Fibroblast of lung (primary cell): ENCODE results near the gene TBX10.

Experiments
- EZH2 ChIP-seq: IDR thresholded peaks from 2 replicates; pipeline ENCODE4 v1.5.1; 2012; ENCODE audit warnings: low read length, control low read depth, mild to moderate bottlenecking; ENCODE audit errors: missing control alignments
- TF ChIP-seq, protein P1 (sequence below), 2 donors: IDR thresholded peaks in 1 of 2; conservative IDR thresholded peaks in 1 of 2; 1 replicate in 1 of 2; 2 replicates in 1 of 2; pipeline ENCODE4 v1.5.1; 2011 to 2012; ENCODE audit warnings: low read length in 2 of 2, control low read depth in 1 of 2, inconsistent platforms in 1 of 2, low read depth in 1 of 2, mild to moderate bottlenecking in 1 of 2

DNA sequence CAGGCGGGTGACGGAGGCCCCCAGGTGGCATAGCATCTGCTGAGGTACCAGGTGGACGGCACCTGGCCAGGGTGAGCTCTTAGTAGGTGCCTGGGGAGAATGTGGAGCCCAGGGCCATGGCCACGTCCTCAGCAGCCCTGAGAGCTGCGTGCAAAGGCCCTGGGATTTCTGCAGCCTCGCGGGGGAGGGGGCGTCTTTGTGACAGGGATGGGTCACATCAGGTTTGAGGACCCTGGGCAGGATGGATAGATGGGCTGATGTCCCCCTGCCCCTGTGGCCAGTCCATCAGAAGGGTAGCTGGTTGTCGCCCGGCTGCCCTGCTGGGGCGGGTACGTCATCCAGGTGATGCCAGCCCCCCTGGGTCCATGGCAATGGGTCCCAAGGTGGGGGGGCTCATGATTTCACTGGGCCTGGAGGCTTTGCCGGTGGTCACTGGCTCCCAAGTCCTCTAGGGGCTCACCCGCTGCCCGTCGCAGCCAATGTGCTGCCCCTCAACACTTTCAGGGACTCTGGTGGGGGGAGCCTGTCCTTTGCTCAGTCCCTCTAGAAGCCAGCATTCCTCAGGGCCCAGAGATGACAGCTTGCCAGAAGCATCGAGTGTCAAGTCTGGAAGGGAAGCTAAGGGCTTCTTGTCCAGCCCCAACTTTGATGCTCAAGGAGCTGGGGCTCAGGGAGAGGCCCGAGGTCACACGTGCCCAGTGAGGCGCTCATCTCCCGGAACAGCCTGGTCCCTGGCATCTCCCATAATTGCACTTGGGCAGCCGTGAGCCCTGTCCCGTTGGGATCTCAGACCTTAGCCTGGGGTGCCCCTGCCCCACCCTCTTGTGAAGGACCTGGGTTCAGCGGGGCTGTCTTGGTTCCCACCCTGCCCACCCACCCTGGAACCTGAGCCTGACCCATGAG is 777 bp downstream of the TBX10 start:
- TF ChIP-seq, protein P1, sequence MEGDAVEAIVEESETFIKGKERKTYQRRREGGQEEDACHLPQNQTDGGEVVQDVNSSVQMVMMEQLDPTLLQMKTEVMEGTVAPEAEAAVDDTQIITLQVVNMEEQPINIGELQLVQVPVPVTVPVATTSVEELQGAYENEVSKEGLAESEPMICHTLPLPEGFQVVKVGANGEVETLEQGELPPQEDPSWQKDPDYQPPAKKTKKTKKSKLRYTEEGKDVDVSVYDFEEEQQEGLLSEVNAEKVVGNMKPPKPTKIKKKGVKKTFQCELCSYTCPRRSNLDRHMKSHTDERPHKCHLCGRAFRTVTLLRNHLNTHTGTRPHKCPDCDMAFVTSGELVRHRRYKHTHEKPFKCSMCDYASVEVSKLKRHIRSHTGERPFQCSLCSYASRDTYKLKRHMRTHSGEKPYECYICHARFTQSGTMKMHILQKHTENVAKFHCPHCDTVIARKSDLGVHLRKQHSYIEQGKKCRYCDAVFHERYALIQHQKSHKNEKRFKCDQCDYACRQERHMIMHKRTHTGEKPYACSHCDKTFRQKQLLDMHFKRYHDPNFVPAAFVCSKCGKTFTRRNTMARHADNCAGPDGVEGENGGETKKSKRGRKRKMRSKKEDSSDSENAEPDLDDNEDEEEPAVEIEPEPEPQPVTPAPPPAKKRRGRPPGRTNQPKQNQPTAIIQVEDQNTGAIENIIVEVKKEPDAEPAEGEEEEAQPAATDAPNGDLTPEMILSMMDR (conservative IDR thresholded peaks at IDR 0.05 in 1 of 2, IDR thresholded peaks at IDR 0.05 in 1 of 2; ENCODE audit: low read depth in 1 of 2, low read length in 2 of 2): no peak
- TF ChIP-seq EZH2: no peak
